SU-DHL-6 (cell line): ENCODE data around the gene TARBP2.

ENCODE experiments used
- EZH2phosphoT487 ChIP-seq: fragments of 200-600 bp; sonication (generic), shearing (Covaris generic); conservative IDR thresholded peaks from 2 replicates; pipeline ENCODE4 v1.6.1; 2018; ENCODE audit warnings: mild to moderate bottlenecking, antibody characterized with exemption, low read length, moderate library complexity, mixed read lengths
- TF ChIP-seq, protein P1 (sequence below): fragments of 200-600 bp; sonication (generic); IDR thresholded peaks from one replicate; pipeline ENCODE4 v1.5.1; 2017; ENCODE audit warnings: antibody characterized with exemption, mild to moderate bottlenecking, low read length, moderate library complexity; ENCODE audit not compliant: insufficient read depth, poor library complexity, severe bottlenecking

DNA sequence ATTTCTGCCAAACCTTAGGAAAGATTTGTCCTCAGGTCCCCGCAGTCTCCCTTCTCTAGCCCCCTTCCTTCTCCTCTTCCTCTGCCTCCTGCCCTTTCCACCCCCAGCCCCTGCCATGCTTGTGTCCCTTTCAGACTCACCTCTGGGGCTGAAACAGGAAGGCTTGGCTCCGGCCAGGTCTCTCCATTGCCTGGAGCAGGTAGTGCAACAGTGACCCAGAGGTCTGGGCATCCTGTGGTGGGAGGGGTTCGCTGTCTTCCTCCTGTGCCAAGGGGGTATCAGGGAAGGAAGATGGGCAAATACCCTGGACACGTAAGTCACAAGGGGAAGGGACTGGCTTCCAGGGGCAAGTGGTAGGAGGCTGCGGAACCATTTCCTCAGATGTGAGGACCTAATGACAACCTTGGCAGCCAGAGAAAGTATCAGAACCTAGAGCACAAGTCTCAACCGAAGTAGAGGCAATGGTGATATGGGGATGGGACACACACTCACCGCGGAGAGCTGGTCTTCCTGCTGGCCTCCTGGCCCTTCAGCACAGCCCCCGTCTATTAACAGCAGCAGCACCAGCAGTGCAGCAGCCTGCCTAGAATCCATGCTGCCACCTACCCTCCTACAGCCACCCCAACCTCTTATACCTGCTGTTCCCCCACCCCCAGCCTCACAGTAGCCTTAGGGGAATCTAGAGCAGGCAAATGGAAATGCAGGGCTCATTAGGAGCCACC is 6.0 kb downstream of the TARBP2 start, which contains the start of gene NPFF:
- TF ChIP-seq, protein P1, sequence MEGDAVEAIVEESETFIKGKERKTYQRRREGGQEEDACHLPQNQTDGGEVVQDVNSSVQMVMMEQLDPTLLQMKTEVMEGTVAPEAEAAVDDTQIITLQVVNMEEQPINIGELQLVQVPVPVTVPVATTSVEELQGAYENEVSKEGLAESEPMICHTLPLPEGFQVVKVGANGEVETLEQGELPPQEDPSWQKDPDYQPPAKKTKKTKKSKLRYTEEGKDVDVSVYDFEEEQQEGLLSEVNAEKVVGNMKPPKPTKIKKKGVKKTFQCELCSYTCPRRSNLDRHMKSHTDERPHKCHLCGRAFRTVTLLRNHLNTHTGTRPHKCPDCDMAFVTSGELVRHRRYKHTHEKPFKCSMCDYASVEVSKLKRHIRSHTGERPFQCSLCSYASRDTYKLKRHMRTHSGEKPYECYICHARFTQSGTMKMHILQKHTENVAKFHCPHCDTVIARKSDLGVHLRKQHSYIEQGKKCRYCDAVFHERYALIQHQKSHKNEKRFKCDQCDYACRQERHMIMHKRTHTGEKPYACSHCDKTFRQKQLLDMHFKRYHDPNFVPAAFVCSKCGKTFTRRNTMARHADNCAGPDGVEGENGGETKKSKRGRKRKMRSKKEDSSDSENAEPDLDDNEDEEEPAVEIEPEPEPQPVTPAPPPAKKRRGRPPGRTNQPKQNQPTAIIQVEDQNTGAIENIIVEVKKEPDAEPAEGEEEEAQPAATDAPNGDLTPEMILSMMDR, result no peak
- TF ChIP-seq EZH2phosphoT487, result no peak
